RPMI7951 (cell line): ENCODE data around the gene WNT5A. TPM values are rescaled to one million over a fixed set of nuclear protein-coding genes. Genes with fewer than 3 reads are reported as not detected.

Experiments used
- DNase-seq: peaks from one replicate; pipeline ENCODE4 v3.0.0-alpha.2; 2012; ENCODE audit warnings: low read depth
- total RNA-seq: library from RNA; depleted of rRNA; stranded (reverse); fragments of >200 nt; shearing (Covaris generic); gene quantifications from 2 replicates; pipeline ENCODE4 v1.2.3, GENCODE V29; 2014

The WNT5A gene
- total RNA-seq, 1 experiment from 2014 or later, result 193 TPM

GRCh38 chr3:55505776-55506175 lies 18.7 kb upstream of the WNT5A start:
- peak; percentile 61 for DNase-seq

DNA sequence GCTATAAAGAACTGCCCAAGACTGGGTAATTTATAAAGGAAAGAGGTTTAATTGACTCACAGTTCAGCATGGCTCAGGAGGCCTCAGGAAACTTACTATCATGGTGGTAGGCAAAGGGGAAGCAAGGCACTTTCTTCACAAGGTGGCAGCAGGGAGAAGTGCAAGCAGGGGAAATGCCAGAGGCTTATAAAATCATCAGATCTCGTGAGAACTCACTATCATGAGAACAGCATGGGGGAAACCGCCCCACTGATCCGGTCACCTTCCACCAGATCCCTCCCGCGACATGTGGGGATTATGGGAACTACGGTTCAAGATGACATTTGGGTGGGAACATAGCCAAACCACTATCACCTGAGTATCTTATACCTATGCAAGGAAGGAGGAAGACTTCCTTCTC lies 18.0 kb upstream of the WNT5A start:
- peak; percentile 84 for DNase-seq

DNA sequence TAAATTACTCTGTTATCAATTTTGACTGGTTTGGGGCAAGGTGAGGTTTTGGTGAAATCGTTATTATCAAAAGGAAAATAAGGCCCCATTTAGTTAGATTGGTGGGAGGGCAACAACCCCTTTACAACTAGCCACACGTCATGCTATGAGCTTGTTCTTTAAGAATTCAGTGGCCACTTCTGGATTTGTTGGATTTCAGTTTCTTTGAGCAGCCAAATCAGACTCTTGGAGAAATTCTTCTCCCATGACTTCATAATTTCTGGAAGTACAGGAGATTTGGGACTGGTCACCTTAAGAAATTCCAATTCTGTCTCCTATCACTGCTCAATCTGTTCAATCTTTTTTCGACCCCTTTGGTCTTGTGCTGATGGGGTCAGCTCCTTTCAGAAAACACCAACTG lies 14.8 kb upstream of the WNT5A start:
- DNase-seq, result peak; percentile 54

DNA sequence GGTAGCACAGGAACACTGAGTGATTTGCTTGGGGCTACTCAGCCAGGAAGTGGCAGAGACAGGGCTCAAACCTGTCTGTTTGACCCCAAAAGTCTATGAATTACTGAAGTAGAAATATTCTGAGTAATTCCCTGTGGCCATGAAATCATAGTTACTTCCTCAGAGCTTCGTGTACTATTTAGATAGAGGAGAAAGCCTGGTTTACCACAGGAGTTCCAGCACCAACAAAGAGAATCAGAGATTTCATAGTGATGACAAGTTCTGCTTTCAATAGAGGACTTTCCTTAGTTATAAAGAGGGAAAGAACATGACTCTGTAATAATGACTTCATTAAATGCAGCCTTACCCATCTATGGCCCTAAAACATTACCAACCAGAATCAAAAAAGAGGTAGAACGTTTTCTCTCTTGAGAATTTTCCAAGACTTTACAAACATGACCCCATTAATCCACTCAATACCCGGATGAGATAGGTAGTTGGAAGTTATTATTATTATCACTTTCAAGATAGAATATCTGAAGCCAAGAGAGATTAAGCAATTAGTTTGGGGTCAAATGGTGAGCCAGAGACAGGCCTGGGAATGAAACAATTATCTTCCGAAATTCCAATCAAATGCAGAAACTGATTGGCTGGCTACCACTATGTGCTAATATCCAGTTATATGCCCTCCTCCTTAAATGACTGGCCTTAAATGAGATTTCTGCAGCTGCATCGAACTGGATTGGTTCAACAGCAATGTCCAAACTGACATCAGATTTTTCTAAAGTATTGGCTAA lies 13.6 kb upstream of the WNT5A start:
- DNase-seq, result peak; percentile 75

DNA sequence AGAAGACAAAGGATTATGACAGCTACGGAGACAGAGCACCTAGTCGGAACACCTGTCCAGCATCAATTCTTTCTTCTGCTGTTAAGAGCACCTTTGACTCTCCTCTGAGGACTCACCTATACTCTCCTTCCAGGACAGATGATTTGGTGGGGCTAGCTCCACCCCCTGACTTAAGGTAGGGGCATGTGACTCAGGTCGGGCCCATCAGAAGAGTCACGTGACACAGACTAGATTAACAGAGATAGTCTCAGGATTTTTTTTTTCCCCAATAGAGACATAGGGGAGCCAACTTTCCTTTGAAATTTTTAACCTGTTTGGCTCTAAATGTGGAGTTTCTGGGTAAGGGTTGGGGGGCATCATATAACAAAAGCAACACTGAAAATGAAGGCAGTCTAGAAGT lies 11.4 kb upstream of the WNT5A start:
- DNase-seq, result no peak

DNA sequence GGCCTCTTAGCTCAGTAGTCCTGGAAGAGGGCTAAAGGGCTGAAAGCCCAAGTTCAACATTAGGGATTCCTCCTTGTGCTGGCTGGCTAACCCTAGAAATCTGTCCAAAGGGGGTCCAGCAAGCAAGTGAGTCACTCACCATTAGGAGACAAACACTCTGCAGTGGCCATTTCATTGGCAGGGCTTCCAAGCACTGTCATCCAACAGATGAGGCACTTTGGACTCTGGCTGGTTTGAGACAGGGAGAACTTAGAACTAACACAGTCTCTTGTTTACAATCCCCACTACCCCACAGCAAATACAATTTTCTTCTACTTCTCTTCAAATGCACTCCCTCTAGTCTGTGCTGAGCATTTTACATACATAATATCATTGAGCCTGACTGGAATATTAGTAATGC lies 10.1 kb upstream of the WNT5A start:
- no peak for DNase-seq

- DNase-seq, result no peak
Observed at GRCh38 chr3:55494976-55495375, 7.9 kb upstream of the WNT5A start.

GRCh38 chr3:55492976-55493375 lies 5.9 kb upstream of the WNT5A start:
- DNase-seq, result no peak

- DNase-seq, result peak; percentile 94
Observed at GRCh38 chr3:55491296-55491816, 4.2 kb upstream of the WNT5A start.

GRCh38 chr3:55490276-55490913 lies 3.3 kb upstream of the WNT5A start:
- DNase-seq, result peak; percentile 56

GRCh38 chr3:55489798-55490132 lies 2.7 kb upstream of the WNT5A start:
- DNase-seq, result peak; percentile 82

DNA sequence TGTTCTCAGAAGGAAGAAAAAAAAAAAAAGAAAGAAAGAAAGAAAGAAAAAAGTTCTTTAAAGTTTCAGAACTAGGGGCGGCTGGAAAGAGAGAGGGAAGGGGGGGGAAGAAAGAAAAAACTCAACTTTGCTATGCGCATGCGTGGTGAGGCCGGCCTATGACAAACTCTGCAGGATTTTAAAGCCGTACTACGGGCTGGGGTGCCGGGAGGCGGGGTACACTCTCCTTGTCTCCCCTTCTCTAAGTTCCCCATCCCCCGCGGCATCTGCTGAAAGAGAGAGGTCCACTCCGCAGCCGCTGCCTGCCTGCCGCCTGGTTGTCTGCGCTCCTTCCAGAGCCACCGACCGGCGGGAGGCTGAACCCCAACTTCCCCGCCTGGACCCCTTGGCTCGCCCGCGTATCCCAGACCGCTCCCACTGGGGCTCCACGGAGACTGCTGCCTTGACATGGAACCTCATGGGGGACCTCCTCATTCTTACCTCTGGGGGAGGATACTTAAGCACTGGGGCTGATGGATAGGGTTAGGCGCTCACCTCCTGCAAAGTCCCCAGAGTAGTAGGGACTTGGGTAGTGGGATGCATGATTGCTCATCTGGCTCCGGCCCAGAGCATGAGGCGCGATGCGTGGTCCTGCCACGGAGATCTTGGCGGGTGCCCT lies 1.4 kb upstream of the WNT5A start:
- peak; percentile 95 for DNase-seq

GRCh38 chr3:55487381-55488241 lies 505 bp upstream of the WNT5A start:
- peak; percentile 86 for DNase-seq

GRCh38 chr3:55486101-55486856 lies 827 bp downstream of the WNT5A start:
- DNase-seq, result peak; percentile 87

DNA sequence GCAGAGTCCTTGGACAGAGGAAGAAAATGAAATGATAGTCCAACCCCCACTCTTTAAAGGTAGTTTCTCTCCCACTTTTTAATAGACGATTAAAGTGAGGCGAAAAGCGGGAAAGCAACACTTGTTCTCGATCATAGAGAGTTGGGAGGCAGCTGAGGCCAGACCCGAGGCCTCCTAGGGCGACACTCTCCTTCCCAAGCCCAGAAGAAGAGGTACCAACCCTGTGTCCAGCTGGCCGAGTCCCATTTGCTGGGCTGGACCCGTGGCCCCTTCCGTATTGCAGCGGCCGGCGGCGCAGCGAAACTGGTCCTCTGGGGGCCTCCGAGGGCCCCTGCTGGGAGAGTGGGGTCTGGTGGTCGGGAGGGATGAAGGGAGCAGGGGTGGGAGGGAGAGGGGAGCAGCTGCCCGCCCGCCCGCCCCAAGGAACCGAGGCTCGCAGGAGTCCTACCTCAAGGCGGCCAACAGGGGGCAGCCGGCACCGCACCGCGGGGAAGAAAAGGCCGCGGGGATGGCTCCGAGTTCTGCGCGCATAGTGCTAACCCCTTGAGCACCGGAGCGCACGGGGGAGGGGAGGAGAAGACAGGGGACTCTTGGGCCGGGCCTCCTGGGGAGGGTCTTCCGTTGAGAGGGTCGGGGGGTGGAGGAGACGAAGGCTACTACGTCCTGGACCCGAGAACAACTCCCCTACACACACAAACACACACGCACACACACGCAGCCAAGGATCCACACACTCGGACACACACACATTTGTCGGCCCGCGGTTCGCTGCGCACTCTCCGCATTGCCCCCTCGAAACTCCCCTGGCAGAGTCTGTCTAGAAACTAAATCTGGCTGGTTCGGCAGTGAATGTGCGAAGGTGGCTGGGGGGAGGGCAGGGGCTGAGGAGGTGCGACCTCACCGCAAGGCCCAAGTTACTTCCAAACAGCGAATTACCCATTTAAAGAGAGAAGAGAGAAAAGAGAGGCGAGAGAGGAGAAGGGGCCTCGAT lies 2.0 kb downstream of the WNT5A start:
- DNase-seq, result peak; percentile 86

GRCh38 chr3:55484191-55484689 lies 2.9 kb downstream of the WNT5A start:
- DNase-seq, result peak; percentile 60

GRCh38 chr3:55483196-55484095 lies 3.7 kb downstream of the WNT5A start:
- DNase-seq, result no peak

DNA sequence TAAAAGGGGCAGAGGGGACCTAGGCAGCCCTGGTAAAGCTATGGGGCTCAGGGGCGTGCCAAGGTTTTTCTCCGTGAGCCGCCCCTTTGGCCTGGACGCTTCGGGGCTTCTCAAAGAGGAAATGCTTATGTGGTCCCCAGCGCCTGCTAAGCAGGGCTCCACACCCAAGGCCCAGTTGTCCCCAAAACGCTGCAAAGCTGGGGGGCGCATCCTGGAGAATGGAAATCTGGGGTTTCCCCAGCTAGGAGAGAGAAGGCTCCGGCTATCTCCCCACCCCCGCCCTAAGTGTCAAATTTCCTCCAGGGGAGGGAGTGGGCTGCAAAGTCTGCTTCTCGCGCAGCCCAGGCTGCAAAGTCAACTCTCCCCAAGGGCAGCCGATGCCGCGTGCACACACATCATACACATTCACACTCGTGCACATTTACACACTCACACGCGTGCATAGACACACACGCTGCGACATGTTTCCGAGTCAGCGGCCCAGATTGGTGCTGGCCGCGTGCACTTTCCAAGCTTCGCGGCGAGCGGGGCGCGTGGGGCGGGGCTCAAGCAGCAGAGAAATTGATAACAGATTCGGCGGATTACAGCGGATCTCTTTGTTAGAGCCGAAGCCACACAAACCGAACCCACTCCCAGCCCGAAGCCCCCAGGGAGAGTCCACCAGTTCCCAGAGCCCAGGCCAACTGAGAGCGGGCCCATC lies 4.5 kb downstream of the WNT5A start:
- peak; percentile 59 for DNase-seq
